ENCODE results near the gene ZBTB17. TPM values are rescaled to one million over a fixed set of nuclear protein-coding genes. Genes with fewer than 3 reads are reported as not detected.
"Not testable (repeated sequence)": the region's sequence is repeated elsewhere in the genome, so short reads cannot be mapped to it uniquely, and the experiment has no call there.

The ZBTB17 gene
- polyA plus RNA-seq, 10 donors, result 16.9 to 33.7 (median 23.1) TPM

GRCh38 chr1:15900662-15901279, 75.1 kb downstream of the ZBTB17 start:
- DNase-seq, result no peak

- DNase-seq, result no peak
Observed at GRCh38 chr1:15899266-15899665, 76.6 kb downstream of the ZBTB17 start.

GRCh38 chr1:15896841-15897610, 78.9 kb downstream of the ZBTB17 start:
- DNase-seq, result not testable (repeated sequence)

- DNase-seq, result no peak
Observed at GRCh38 chr1:15895233-15895632, 80.7 kb downstream of the ZBTB17 start.

- DNase-seq, result not testable (repeated sequence)
Observed at GRCh38 chr1:15892857-15893599, 82.9 kb downstream of the ZBTB17 start.

Other genes with a start within 250 kb of the ZBTB17 start
- 1 to 10 TPM; 2.1 to 7.1 (median 4.6) TPM for gene SLC25A34, start 239.8 kb downstream of the ZBTB17 start, polyA plus RNA-seq (ENCODE audit: insufficient read length in 10 of 10)
- gene TMEM82, start 233.6 kb downstream of the ZBTB17 start, polyA plus RNA-seq (ENCODE audit: insufficient read length in 10 of 10), result not detected
- gene FBLIM1, start 217.3 kb downstream of the ZBTB17 start, polyA plus RNA-seq (ENCODE audit: insufficient read length in 10 of 10), result 10 to 100 TPM; 18.3 to 38.6 (median 27.5) TPM
- 1 to 10 TPM in 5 of 10 donors, under 1 TPM in 5; 0.67 to 2.2 (median 0.95) TPM for gene UQCRHL, start 168.5 kb downstream of the ZBTB17 start, polyA plus RNA-seq (ENCODE audit: insufficient read length in 10 of 10)
- gene SPEN, start 128.4 kb downstream of the ZBTB17 start, polyA plus RNA-seq (ENCODE audit: insufficient read length in 10 of 10), result 10 to 100 TPM; 28.0 to 40.5 (median 34.9) TPM
- gene SRARP, start 28.1 kb upstream of the ZBTB17 start, polyA plus RNA-seq (ENCODE audit: insufficient read length in 10 of 10), result under 1 TPM in 1 of 10 donors, not detected in 9; 0.07 TPM
- gene HSPB7, start 41.9 kb upstream of the ZBTB17 start, polyA plus RNA-seq (ENCODE audit: insufficient read length in 10 of 10), result 100 to 1,000 TPM in 9 of 10 donors, 10 to 100 TPM in 1; 96.0 to 165 (median 132) TPM
- gene CLCNKA, start 45.9 kb upstream of the ZBTB17 start, polyA plus RNA-seq (ENCODE audit: insufficient read length in 10 of 10), result 1 to 10 TPM in 3 of 10 donors, under 1 TPM in 7; 0.27 to 1.2 (median 0.59) TPM
- gene CLCNKB, start 67.7 kb upstream of the ZBTB17 start, polyA plus RNA-seq (ENCODE audit: insufficient read length in 10 of 10), result under 1 TPM in 7 of 10 donors, not detected in 3; 0.07 to 0.44 (median 0.16) TPM
- under 1 TPM in 6 of 10 donors, not detected in 4; 0.15 to 0.29 (median 0.20) TPM for gene FAM131C, start 97.5 kb upstream of the ZBTB17 start, polyA plus RNA-seq (ENCODE audit: insufficient read length in 10 of 10)
- 1 to 10 TPM; 5.6 to 9.2 (median 7.0) TPM for gene EPHA2, start 180.0 kb upstream of the ZBTB17 start, polyA plus RNA-seq (ENCODE audit: insufficient read length in 10 of 10)
- gene ARHGEF19, start 236.6 kb upstream of the ZBTB17 start, polyA plus RNA-seq (ENCODE audit: insufficient read length in 10 of 10), result 10 to 100 TPM in 2 of 10 donors, 1 to 10 TPM in 8; 1.7 to 12.4 (median 2.8) TPM